ENCODE measurements around the gene GNS. TPM values are rescaled to one million over a fixed set of nuclear protein-coding genes. Genes with fewer than 3 reads are reported as not detected.

The GNS gene
- total RNA-seq, 1 donor from 2014 or later: 97.2 TPM

DNA sequence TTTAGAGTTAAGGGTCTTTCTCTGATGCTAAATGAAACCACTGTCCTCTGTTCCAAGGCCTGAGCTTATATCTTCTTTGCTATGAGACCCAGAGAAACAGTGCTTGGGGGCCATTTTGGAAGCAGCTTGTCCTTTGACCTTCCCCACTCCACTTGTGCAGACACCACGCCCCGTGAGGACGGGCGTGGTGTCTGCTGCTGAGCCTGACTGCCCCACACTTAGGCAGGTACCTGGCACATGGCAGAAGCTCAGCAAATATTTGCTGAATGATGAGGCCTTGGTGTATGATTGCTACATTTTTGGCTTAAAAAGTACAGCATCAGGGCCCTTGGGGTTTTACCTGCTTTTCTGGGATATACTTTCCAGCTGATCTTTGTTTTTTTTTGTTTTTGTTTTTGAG lies 79.0 kb downstream of the GNS start:
- H3K27ac ChIP-seq (replicated peaks): peak overlapping the region; percentile 74
- intact Hi-C loops (cut with micrococcal nuclease): no loop called here
- no peaks in the 10 kb centered on the region for H3K9me3 ChIP-seq (replicated peaks)
- peaks cover 7% of the 10 kb centered on the region for H3K36me3 ChIP-seq
- TF ChIP-seq, protein P1, sequence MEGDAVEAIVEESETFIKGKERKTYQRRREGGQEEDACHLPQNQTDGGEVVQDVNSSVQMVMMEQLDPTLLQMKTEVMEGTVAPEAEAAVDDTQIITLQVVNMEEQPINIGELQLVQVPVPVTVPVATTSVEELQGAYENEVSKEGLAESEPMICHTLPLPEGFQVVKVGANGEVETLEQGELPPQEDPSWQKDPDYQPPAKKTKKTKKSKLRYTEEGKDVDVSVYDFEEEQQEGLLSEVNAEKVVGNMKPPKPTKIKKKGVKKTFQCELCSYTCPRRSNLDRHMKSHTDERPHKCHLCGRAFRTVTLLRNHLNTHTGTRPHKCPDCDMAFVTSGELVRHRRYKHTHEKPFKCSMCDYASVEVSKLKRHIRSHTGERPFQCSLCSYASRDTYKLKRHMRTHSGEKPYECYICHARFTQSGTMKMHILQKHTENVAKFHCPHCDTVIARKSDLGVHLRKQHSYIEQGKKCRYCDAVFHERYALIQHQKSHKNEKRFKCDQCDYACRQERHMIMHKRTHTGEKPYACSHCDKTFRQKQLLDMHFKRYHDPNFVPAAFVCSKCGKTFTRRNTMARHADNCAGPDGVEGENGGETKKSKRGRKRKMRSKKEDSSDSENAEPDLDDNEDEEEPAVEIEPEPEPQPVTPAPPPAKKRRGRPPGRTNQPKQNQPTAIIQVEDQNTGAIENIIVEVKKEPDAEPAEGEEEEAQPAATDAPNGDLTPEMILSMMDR (IDR thresholded peaks at IDR 0.05; ENCODE audit: borderline replicate concordance): no peak
- peaks cover 94% of the 10 kb centered on the region for H3K4me1 ChIP-seq
- no peak for DNase-seq
- H3K27me3 ChIP-seq (ENCODE audit: low read depth): no peaks in the 10 kb centered on the region
- peak overlapping the region; percentile 36 for H3K4me3 ChIP-seq

DNA sequence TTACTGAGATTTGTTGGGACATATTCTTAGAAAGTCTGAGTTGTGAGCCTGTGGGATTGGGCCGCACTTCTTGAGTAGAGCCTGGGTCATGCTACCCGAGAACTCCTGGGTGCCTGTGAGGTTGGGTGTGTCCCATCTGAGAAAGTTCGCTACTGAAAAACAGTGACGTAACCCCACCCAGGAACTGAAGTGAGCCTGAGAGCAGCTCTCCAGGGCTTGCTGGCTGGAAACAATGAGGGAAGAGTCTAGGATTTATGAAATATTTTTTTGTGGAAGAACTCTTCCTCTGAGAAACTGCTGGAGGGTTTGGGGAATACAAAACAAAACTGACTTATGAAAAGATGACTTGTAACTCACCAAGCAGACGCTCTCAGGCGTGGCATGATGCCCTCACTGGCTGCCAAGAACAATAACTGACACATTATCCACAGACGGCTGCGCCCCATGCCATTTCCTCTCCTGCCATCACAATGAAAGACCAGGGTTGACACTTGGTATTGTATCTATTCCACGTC lies 79.7 kb downstream of the GNS start:
- H3K4me3 ChIP-seq: peak overlapping the region; percentile 36
- peak overlapping the region; percentile 74 for H3K27ac ChIP-seq (replicated peaks)
- intact Hi-C loops (cut with micrococcal nuclease): loop anchor here (10.0 kb wide), 1 partner anchor 65 kb away; the partner anchor contains the start of gene RASSF3
- peaks cover under 1% of the 10 kb centered on the region for H3K36me3 ChIP-seq
- no peaks in the 10 kb centered on the region for H3K9me3 ChIP-seq (replicated peaks)
- DNase-seq: peak; percentile 78
- H3K4me1 ChIP-seq: peaks cover 98% of the 10 kb centered on the region
- H3K27me3 ChIP-seq (ENCODE audit: low read depth): no peaks in the 10 kb centered on the region
- TF ChIP-seq, protein P1 (IDR thresholded peaks at IDR 0.05; ENCODE audit: borderline replicate concordance): no peak

DNA sequence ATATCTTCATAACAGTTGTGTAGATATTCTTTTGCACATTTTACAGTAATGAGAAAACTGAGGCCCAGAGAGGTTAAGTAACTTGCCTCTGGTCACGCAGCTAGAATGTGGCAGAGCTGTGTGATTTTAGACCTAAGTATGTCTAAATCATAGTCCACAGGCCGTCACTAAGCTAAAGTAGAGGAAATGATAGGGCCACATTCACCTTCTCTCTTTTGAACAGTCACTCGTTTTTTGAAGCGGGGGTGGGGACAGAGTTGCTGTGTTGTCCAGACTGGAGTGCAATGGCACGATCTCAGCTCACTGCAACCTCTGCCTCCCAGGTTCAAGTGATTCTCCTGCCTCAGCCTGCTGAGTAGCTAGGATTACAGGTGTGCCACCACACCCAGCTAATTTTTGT lies 80.4 kb downstream of the GNS start:
- TF ChIP-seq, protein P1 (IDR thresholded peaks at IDR 0.05; ENCODE audit: borderline replicate concordance): no peak
- Histone ChIP-seq H3K4me1 (peaks cover 98% of the 10 kb centered on the region), H3K9me3 (replicated peaks) (no peaks in the 10 kb centered on the region), H3K36me3 (no peaks in the 10 kb centered on the region), H3K27ac (replicated peaks) (peak overlapping the region; percentile 74), H3K27me3 (ENCODE audit: low read depth) (no peaks in the 10 kb centered on the region), H3K4me3 (no peak overlapping the region)
- DNase-seq: no peak
- intact Hi-C loops (cut with micrococcal nuclease): loop anchor here (10.0 kb wide), 1 partner anchor 64 kb away; the partner anchor contains the start of gene RASSF3

DNA sequence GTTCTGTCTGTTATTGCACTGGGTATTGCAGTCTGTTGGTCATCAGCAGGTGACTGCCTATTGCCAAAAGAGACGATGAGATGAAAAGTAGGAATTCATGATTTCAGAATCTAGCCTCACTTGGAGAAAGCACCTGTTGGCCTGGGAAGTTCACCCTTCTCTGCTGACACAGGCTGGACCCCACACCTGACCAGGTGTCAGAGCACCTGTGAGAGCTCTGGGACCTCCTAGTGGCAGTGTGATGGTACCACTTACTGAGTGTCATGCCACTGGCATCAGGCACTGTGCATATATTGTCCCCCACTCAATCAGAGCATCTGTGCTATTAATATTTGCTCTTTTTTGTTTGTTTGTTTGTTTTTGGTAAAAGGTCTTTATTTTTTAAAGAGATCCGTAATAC lies 81.0 kb downstream of the GNS start:
- no peak for DNase-seq
- Histone ChIP-seq H3K9me3 (replicated peaks) (no peaks in the 10 kb centered on the region), H3K4me1 (peaks cover 98% of the 10 kb centered on the region), H3K27ac (replicated peaks) (peak overlapping the region; percentile 74), H3K36me3 (no peaks in the 10 kb centered on the region), H3K4me3 (no peak overlapping the region), H3K27me3 (ENCODE audit: low read depth) (no peaks in the 10 kb centered on the region)
- intact Hi-C loops (cut with micrococcal nuclease): loop anchor here (10.0 kb wide), 1 partner anchor 63 kb away; the partner anchor contains the start of gene RASSF3
- TF ChIP-seq, protein P1 (IDR thresholded peaks at IDR 0.05; ENCODE audit: borderline replicate concordance): no peak

DNA sequence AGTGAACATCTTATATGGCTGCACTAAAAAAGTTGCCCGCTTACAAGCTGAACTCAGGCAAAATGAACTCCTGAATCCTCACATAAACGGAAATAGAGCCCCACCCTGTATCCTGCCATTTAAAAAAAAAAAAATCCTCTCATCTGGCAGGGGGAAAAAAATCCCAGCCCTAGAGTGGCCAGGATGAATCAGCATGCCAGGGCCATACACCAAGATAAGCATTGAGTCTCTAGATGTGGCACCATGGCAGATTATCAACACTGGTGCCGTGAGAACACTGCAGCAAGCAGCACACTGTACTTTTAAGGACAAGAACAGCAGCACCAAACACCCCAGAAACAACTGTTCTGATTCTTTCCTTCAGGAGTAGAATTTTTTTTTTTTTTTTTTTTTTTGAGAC lies 83.4 kb downstream of the GNS start:
- DNase-seq: peak; percentile 30

More for the DNA sequence above, 83.4 kb downstream of the GNS start:
- peak overlapping the region; percentile 12 for H3K4me3 ChIP-seq
- H3K36me3 ChIP-seq: no peaks in the 10 kb centered on the region
- TF ChIP-seq, protein P1 (IDR thresholded peaks at IDR 0.05; ENCODE audit: borderline replicate concordance): no peak
- peak overlapping the region; percentile 74 for H3K27ac ChIP-seq (replicated peaks)
- intact Hi-C loops (cut with micrococcal nuclease): loop anchor here (10.0 kb wide), 1 partner anchor 61 kb away; the partner anchor contains the start of gene RASSF3
- peaks cover 98% of the 10 kb centered on the region for H3K4me1 ChIP-seq
- no peaks in the 10 kb centered on the region for H3K9me3 ChIP-seq (replicated peaks)
- no peaks in the 10 kb centered on the region for H3K27me3 ChIP-seq (ENCODE audit: low read depth)

All from left ventricle myocardium inferior (tissue), 1 donor.